ENCODE results near the gene KRT74.

Gene KRT74

DNA sequence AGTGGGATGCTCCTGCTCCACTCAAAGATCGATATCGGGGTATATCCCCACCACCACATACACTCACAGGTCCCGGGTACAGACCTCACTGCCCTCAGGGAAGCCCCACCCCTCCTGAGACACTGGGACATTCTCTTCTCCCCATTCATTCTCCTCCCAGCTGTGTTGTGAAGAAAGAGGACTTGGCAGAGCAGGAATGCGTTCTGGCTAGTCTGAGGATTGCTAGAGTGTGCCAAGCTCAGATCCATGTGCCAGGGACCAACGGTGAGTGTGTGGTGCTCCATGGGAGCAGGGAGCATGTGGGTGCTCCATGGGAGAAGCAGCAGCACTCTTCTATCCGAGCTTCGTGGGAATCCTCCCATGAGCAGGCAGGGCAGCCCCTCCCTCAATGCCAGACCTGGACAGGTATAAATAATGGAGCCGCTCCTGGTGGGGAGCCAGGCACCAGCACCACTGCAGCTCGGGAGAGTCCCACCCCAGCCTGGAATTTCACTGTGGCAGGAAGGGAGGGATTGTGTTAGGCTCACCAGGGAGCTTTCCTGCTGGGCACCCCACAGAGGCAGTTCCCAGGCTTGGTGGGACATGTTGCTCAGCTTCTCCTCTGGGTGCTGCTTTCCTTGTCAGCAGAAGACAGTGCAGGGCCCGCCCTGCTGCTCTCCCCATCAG lies 51.2 kb downstream of the KRT74 start:
- DNase-seq = peak in 1 of 56 donors; percentile 31

DNA sequence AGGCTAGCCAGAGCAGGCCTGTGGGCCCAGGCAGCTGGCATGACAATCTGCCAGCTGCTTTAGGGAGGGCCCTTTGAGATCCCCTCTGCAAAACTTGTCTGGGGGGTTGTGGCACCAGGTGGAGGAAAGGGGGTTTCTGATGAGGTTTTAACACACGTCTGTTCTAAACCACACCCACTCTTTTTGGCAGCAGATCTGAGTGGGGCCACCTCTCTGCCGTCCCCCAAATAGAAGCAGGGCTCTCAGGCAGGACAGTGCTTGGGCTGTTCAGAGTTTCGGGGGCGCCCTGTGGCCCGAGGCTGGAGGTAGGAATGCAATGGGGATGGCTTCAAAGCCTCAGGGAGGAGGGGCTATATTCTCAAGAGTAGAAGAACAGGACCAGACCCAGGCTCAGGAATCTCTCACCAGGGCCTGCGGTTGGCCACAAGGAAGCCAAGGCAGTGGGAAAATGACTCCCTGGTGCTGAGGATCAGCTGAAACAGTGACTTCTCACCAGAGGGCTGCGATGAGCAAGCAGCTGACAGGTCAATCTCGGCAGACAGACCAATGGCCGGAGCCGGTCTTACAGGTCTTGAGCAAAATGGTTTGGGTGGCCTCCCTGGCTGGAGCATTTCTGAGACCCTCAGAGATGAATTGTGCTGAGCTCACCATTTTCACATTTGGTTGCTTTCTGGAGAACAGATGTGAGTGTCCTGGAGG lies 51.9 kb downstream of the KRT74 start:
- no peak for DNase-seq

DNA sequence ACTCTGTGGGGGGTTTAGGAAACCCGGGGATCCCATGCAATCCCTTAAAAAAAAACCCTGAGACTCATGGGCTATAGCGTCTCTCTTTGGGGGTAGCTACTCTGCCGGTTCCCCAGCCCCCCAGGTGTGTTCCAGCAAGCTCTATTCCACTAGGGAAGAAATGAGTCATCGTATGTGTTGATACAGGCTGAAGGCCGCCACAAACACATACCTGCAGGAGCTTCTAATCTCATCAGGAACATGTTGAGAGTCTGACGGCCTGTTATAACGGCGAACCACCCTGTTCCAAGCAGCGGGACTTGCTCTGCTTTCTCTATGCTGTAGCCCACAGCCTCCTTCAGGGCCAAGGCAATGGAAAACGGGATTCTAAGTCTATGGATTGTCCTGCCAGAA lies 52.5 kb downstream of the KRT74 start:
- no peak for DNase-seq

DNA sequence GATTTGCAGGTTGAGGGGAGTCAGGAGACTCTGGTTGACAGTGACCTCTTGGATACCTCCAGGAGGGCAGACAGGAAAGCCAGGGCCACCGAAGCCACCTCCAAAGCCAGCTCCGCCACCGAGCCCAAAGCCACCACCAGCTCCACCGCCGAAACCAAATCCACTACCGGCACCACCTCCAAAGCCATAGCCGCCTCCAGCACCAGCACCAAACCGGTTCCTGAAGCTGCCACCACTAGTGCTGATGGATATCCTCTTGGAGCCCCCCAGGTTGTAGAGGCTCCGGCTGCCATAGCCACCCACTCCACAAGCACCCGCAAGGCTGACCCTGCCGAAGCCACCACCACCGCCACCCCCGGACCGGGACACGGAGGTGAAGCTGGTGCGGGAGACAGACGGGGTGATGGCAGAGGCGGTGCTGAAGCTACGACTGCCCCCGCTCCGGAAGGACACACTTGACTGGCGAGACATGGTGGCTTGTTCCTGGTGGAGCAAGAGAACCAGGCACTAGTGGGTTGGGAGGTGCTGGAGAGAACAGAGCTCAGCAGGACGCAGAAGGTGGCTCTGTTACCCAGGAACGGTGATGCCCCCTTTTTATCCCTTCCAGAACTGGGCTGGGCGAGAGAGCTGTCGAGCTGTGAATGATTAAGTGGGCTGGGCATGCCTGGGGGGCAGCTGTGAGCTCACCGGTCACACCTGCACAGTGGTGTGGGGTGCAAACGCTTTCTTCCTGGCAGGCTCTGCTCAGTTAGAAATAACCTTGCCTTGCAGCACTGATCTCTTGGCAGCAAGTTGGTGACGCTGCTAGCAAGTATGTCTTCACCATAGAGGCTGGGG lies 53.6 kb downstream of the KRT74 start, which contains the start of gene KRT5:
Gene KRT5 (minus strand): TSS at position 569 of the 837 bp plus-strand sequence. CDS start 98 bp downstream, at position 471.
- DNase-seq = no peak

DNA sequence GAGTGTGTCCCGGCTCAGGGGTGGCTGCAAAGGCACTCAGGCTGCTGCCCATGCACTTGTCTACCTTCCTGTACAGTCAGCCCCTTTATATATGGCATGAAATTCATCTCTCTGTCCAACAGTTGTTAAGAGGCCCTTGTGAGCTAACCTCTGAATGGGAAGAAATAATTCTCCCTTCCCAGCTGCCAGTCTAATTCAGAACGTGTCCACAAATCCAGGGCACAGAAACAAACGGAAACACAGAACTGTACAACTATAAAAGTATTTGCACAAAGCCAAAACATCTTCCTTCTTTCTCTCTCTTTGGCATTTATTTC lies 54.3 kb downstream of the KRT74 start:
- no peak for DNase-seq

DNA sequence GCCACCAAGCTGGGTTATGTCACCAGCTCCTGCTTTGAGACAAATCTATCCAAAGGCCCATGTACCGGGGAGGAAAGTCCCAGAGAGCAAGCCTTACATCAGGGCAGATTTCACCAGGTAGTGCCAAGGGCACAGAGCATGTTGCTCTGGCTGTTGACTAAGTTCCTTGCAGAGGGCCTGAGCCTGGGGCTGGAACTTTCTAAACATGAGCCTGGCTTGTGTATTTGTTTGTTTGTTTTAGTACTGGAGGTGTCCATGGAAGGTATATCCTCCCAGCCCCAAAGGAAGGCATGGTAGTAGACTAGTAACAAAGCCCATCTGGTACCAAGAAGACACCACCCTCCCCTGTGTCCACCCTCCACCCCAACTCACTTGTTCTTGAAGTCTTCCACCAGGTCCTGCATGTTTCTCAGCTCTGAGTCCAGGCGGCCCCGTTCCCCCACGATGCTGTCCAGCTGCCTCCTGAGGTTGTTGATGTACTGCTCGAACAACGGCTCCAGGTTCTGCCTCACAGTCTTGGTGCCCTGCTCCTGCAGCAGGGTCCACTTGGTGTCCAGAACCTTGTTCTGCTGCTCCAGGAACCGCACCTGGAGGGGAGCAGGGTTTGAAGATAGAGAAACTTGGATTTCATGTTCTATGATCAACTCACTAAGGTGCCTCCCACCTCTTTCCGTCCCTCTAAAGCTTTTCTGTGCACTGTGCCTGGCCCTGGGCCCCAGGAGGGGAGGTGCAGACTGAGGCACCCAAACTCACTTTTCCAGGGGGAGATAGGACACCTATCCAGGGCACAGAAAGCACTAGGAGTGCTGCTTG lies 54.9 kb downstream of the KRT74 start:
- DNase-seq = no peak

DNA sequence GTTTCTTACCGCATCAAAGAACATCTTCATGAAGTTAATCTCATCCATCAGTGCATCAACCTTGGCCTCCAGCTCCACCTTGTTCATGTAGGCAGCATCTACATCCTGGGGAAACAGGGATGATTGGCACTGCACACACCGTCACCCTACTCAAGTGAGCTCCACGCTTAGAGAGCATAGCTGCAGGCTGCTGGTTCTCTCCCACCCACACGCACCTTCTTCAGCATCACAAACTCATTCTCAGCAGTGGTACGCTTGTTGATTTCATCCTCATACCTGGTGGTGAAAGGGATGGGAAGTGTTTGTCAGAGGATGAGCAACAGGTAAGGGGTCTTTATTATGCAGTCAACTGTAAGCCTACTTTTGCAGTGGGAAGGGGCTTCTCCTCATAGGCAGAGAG lies 55.8 kb downstream of the KRT74 start:
- DNase-seq = peak in 23 of 56 donors; percentile 10 to 80 (median 56)

DNA sequence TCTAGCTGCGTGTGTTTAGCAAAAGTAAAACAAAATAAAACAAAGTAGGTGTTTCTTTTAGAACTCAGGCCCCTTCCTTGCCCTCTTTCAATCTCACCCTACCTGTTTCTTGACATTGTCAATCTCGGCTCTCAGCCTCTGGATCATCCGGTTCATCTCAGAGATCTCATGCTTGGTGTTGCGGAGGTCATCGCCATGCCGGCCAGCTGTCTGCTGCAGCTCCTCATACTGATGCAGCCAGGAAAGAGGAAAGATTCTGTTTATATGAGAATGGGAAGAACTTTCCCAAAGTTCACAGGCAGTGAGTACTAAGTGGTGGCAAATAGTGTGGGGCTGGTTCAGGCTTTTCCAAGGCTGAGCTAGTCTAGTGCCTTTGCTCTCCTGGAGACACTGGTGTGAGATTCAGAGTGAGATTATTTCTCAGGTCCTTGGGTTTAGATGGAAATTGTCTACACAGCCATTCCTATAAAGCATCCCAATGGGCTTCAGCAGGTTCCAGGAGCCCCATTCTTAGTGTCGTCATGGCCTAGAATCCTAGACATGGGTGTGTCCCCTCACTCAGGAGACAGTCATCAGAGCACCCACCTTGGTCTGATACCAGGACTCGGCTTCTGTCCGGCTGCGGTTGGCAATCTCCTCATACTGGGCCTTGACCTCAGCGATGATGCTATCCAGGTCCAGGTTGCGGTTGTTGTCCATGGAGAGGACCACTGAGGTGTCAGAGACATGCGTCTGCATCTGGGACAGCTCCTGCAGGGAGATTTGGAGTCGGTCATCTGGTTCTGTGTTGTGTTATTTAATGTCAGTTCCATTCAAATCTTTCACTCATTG lies 56.4 kb downstream of the KRT74 start:
- no peak for DNase-seq

DNA sequence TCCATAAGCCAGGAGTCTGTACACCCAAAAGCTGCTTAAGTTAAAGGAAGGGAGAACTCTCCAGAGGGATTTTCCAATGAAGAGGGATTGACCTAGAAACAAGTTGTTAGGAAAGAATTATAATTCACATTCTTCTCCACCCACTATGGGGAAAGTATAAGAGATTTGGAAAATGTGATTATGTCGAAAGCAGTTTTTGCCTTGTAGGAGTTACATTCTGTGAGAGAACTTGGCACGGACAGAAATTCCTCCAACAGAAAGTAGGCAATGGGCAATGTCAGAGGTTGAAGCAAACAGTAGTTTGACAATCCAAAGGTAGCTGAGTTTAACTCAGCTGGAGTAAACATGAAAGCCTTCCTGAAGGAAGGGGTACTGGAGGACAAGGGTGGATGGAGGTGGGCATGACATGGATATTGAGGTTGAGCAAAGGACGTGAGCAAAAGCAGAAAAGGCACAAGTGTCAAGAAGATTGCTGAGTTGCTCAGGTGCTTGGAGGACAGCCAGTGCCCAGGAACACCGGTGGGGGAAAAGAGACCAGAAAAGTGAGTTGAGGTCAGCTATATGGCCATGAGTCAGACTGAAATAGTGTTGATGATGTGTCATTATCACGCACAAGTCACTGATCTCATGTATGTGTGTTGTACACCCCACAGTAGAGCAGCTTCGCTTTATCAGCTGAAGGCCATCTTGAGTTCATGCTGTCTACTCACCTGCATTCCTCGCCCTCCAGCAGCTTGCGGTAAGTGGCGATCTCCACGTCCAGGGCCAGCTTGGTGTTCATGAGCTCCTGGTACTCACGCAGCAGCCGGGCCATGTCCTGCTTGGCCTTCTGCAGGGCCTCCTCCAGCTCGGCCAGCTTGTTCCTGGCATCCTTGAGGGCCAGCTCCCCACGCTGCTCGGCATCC lies 57.5 kb downstream of the KRT74 start:
- no peak for DNase-seq

Data from nucleus accumbens (tissue), 56 donors.